ENCODE measurements around the gene IGSF3. TPM values are rescaled to one million over a fixed set of nuclear protein-coding genes. Genes with fewer than 3 reads are reported as not detected.
A peak's percentile ranks its signal among the peaks of the same experiment; 100 is the strongest.

The IGSF3 gene
- total RNA-seq, result 1 to 10 TPM; 1.7 to 8.5 (median 5.1) TPM

- Histone ChIP-seq H3K4me3 (peak within 1 kb of the TSS; percentile 47 to 84), H3K36me3 (no peaks in the 10 kb centered on the region), H3K4me1 (peaks cover 0 to 20% (median 9%) of the 10 kb centered on the region in 3 donors), H3K27me3 (no peaks in the 10 kb centered on the region), H3K27ac (peak within 1 kb of the TSS in 2 of 4 donors; percentile 59 to 70), H3K9me3 (no peaks in the 10 kb centered on the region)
- TF ChIP-seq POLR2A (IDR thresholded peaks at IDR 0.05) (no peak), EP300 (IDR thresholded peaks at IDR 0.05) (no peak), POLR2AphosphoS5 (IDR thresholded peaks at IDR 0.05) (no peak), CTCF (IDR thresholded peaks at IDR 0.05) (no peak)
- WGBS, 2 donors (ENCODE audit: low coverage in 1 of 2), result 0% methylated on average over 3 of the region's 58 CpGs; no CpG with 5 or more reads in 1 of the 2 donors
- peak; percentile 90 for ATAC-seq
Measured at GRCh38 chr1:116667575-116668105, at the start of gene IGSF3. TSS of gene IGSF3 (minus strand) at chr1:116667733. CDS start at chr1:116666326, 1,407 bp downstream.

- no peaks in the 10 kb centered on the region for H3K9me3 ChIP-seq
- TF ChIP-seq EP300 (IDR thresholded peaks at IDR 0.05) (no peak), CTCF (IDR thresholded peaks at IDR 0.05) (no peak), POLR2AphosphoS5 (IDR thresholded peaks at IDR 0.05) (no peak), POLR2A (IDR thresholded peaks at IDR 0.05) (no peak)
- H3K27ac ChIP-seq, result no peak overlapping the region
- ATAC-seq, result no peak
- H3K36me3 ChIP-seq, result no peaks in the 10 kb centered on the region
- H3K4me1 ChIP-seq, result no peaks in the 10 kb centered on the region
- no peaks in the 10 kb centered on the region for H3K27me3 ChIP-seq
- H3K4me3 ChIP-seq, result no peak overlapping the region
- WGBS, 2 donors (ENCODE audit: low coverage in 1 of 2), result 85 to 91% methylated on average over 3 of the region's 3 CpGs
Measured at GRCh38 chr1:116717318-116717717, 49.8 kb upstream of the IGSF3 start.

- H3K36me3 ChIP-seq, result no peaks in the 10 kb centered on the region
- peaks cover 0 to 6% (median 0%) of the 10 kb centered on the region in 3 donors for H3K4me1 ChIP-seq
- no peak for ATAC-seq
- 88 to 93% methylated on average over 3 of the region's 3 CpGs for WGBS, 2 donors (ENCODE audit: low coverage in 1 of 2)
- H3K27me3 ChIP-seq, result no peaks in the 10 kb centered on the region
- H3K27ac ChIP-seq, result no peak overlapping the region
- no peak overlapping the region for H3K4me3 ChIP-seq
- no peaks in the 10 kb centered on the region for H3K9me3 ChIP-seq
- TF ChIP-seq CTCF (IDR thresholded peaks at IDR 0.05), result no peak
- no peak for TF ChIP-seq POLR2A (IDR thresholded peaks at IDR 0.05)
- no peak for TF ChIP-seq EP300 (IDR thresholded peaks at IDR 0.05)
- no peak for TF ChIP-seq POLR2AphosphoS5 (IDR thresholded peaks at IDR 0.05)
Measured at GRCh38 chr1:116716391-116716790, 48.9 kb upstream of the IGSF3 start.

GRCh38 chr1:116713474-116713873, 45.9 kb upstream of the IGSF3 start:
- ATAC-seq, result no peak
- WGBS, 2 donors (ENCODE audit: low coverage in 1 of 2), result 60% methylated on average over 1 of the region's 3 CpGs; no CpG with 5 or more reads in 1 of the 2 donors

More at GRCh38 chr1:116713474-116713873, 45.9 kb upstream of the IGSF3 start:
- no peak overlapping the region for H3K4me3 ChIP-seq
- H3K27ac ChIP-seq, result no peak overlapping the region
- TF ChIP-seq POLR2A (IDR thresholded peaks at IDR 0.05), result no peak
- no peak for TF ChIP-seq CTCF (IDR thresholded peaks at IDR 0.05)
- no peak for TF ChIP-seq POLR2AphosphoS5 (IDR thresholded peaks at IDR 0.05)
- TF ChIP-seq EP300 (IDR thresholded peaks at IDR 0.05), result no peak
- H3K36me3 ChIP-seq, result no peaks in the 10 kb centered on the region
- H3K4me1 ChIP-seq, result peaks cover 0 to 19% (median 4%) of the 10 kb centered on the region in 3 donors
- H3K27me3 ChIP-seq, result no peaks in the 10 kb centered on the region
- no peaks in the 10 kb centered on the region for H3K9me3 ChIP-seq
